Natural killer cell (primary cell): ENCODE results near the gene ABCB9. TPM values are rescaled to one million over a fixed set of nuclear protein-coding genes. Genes with fewer than 3 reads are reported as not detected.

Experiments used
- ATAC-seq, 3 donors: fragments of 150-1000 bp in 2 of 3; fragments of 200-7000 bp in 1 of 3; cut with Tn5 transposase; 1 replicate in 1 of 3; 2 replicates in 2 of 3; pipeline ENCODE4 v1.10.0; 2021; ENCODE audit warnings: mild to moderate bottlenecking in 2 of 3, moderate library complexity in 2 of 3
- DNase-seq, 2 donors: peaks; one replicate each; pipeline versions ENCODE4 v3.0.0 to v3.0.0-alpha.2; 2013 to 2021; ENCODE audit warnings: mixed read lengths in 1 of 2
- H3K27ac ChIP-seq: one replicate; pipeline ENCODE4 v1.5.1; 2013; ENCODE audit warnings: mild to moderate bottlenecking, low read length
- H3K27me3 ChIP-seq: one replicate; pipeline ENCODE4 v1.6.1; 2013; ENCODE audit warnings: low read length; ENCODE audit not compliant: control insufficient read depth, insufficient read depth
- H3K36me3 ChIP-seq: one replicate; pipeline ENCODE4 v1.6.1; 2013; ENCODE audit warnings: low read length; ENCODE audit not compliant: control insufficient read depth, insufficient read depth
- H3K4me1 ChIP-seq: one replicate; pipeline ENCODE4 v1.6.1; 2013; ENCODE audit warnings: low read length; ENCODE audit not compliant: control insufficient read depth, insufficient read depth
- H3K4me3 ChIP-seq: one replicate; pipeline ENCODE4 v1.5.1; 2013; ENCODE audit warnings: low read length
- H3K9me3 ChIP-seq: one replicate; pipeline ENCODE4 v1.6.1; 2013; ENCODE audit warnings: low read length; ENCODE audit not compliant: control insufficient read depth, insufficient read depth
- H3K27ac Mint-ChIP-seq, 2 donors: one replicate each; pipeline ENCODE4 v1.8.0; 2022; ENCODE audit warnings: mild to moderate bottlenecking in 2 of 2, mixed read lengths in 2 of 2, moderate library complexity in 1 of 2
- H3K27me3 Mint-ChIP-seq, 2 donors: one replicate each; pipeline ENCODE4 v1.8.0; 2022; ENCODE audit warnings: low read depth in 2 of 2, mixed read lengths in 2 of 2
- H3K36me3 Mint-ChIP-seq: one replicate; pipeline ENCODE4 v1.8.0; 2022; ENCODE audit warnings: mixed read lengths
- H3K4me1 Mint-ChIP-seq, 2 donors: one replicate each; pipeline ENCODE4 v1.8.0; 2022; ENCODE audit warnings: mixed read lengths in 2 of 2
- H3K4me3 Mint-ChIP-seq: one replicate; pipeline ENCODE4 v1.8.0; 2022; ENCODE audit warnings: mild to moderate bottlenecking, moderate library complexity, mixed read lengths
- H3K9me3 Mint-ChIP-seq, 2 donors: one replicate each; pipeline ENCODE4 v1.8.0; 2022; ENCODE audit warnings: mixed read lengths in 2 of 2
- WGBS: methylation state at CpG from one replicate; pipeline ENCODE4 v1.1.7; 2013; ENCODE audit warnings: missing lambda C conversion rate; ENCODE audit not compliant: insufficient coverage; 5-methylcytosine and 5-hydroxymethylcytosine counted together
- intact Hi-C: fragments of 100-400 bp; cut with micrococcal nuclease; formaldehyde crosslinking; loops from one replicate; pipeline ENCODE4 v1.14.2; 2022
- total RNA-seq, 4 donors: library from RNA; stranded (reverse); fragments of 120-200 nt in 1 of 4; gene quantifications; one replicate each; pipeline versions ENCODE4 v1.2.3 to v1.2.4, GENCODE V29; 2013 to 2022
- TF ChIP-seq, protein P1 (sequence below): fragments of 200-600 bp; IDR thresholded peaks from one replicate; pipeline ENCODE4 v1.8.0; 2022; ENCODE audit warnings: antibody characterized with exemption

The ABCB9 gene
- total RNA-seq, 3 donors from 2014 or later (not counting 1 experiment from before 2014, with no cell fraction given): 2.4 to 4.0 (median 3.3) TPM

DNA sequence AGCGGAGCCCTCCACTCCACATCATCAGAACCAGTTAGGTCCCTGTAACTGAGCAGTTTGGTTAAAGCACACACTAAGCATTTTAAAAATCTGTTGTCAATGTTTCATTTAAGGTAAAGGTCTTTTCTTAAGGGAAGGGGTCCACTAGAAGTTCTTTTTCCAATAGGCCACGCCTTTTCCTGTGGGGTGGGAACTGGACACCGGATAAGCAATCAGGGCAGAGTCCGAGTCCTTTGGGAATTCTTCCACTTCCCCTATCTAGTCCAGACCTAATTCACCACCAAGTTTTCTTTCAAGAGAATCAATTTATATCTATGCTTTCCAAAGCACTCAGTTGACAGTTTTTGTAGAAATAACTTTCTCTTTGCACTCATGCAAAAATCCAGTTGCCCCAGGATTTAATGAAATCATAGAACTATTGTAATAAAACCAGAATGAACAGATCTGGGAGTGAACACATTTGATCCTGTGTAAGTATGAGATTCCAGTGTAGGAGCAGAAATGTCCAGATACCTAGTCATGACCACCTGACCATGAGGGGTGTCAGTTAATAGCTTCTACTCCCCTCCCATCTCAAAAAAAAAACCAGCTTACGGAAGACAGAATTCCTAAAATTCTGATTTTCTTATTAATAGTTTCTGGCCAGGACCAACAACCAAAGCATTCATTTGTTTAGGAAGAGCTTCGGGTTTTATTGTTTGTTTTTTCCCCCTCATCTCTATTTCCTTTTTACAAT, 82.0 kb downstream of the ABCB9 start:
- TF ChIP-seq, protein P1, sequence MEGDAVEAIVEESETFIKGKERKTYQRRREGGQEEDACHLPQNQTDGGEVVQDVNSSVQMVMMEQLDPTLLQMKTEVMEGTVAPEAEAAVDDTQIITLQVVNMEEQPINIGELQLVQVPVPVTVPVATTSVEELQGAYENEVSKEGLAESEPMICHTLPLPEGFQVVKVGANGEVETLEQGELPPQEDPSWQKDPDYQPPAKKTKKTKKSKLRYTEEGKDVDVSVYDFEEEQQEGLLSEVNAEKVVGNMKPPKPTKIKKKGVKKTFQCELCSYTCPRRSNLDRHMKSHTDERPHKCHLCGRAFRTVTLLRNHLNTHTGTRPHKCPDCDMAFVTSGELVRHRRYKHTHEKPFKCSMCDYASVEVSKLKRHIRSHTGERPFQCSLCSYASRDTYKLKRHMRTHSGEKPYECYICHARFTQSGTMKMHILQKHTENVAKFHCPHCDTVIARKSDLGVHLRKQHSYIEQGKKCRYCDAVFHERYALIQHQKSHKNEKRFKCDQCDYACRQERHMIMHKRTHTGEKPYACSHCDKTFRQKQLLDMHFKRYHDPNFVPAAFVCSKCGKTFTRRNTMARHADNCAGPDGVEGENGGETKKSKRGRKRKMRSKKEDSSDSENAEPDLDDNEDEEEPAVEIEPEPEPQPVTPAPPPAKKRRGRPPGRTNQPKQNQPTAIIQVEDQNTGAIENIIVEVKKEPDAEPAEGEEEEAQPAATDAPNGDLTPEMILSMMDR: no peak
- intact Hi-C loops: loop anchor here (5.0 kb wide), 1 partner anchor 68 kb away; no protein-coding TSS in a partner anchor
- Mint-ChIP-seq H3K4me3 (peak overlapping the region; percentile 73), H3K9me3 (no peaks in the 10 kb centered on the region), H3K27ac (peak overlapping the region; percentile 69 to 81), H3K27me3 (no peaks in the 10 kb centered on the region), H3K4me1 (peaks cover 88 to 89% of the 10 kb centered on the region in 2 donors), H3K36me3 (no peaks in the 10 kb centered on the region)
- ATAC-seq (no peak), DNase-seq (no peak)
- Histone ChIP-seq H3K4me1 (peaks cover 68% of the 10 kb centered on the region), H3K27me3 (no peaks in the 10 kb centered on the region), H3K27ac (no peak overlapping the region), H3K4me3 (no peak overlapping the region), H3K9me3 (no peaks in the 10 kb centered on the region), H3K36me3 (peaks cover 3% of the 10 kb centered on the region)
- WGBS: 88% methylated on average over 6 of the region's 6 CpGs

DNA sequence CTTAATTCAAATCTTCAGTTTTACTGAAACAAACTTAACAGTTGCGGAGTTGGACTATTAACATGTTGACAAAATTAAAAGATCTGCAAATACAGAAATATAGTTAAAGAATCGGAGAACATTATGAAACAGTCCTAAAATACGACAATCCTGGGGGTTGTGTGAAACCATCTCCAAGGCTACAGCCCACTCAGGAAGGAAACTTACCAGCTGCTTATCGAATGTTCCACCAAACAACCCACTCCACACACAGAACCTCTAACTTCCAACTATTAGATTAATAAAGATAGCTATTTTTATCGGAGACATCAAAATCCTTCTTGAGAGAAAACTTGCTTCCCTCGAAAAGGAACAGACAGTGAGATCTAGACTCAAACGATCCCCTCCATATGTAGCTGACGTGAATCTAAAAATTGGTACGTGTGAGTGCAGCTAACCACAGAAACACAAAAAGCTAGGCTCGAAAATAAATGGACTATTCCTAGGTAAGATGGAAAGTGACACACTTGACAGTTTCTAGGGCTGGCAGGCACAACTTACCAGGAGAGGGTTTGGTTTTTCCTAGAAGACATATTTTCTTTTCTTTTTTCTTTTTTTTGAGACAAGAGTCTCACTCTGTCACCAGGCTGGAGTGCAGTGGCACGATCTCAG, 83.2 kb downstream of the ABCB9 start:
- peaks cover 69% of the 10 kb centered on the region for H3K4me1 ChIP-seq
- Mint-ChIP-seq H3K4me3 (peak overlapping the region; percentile 73), H3K27ac (peak overlapping the region; percentile 69 to 81), H3K36me3 (no peaks in the 10 kb centered on the region), H3K4me1 (peaks cover 88 to 90% of the 10 kb centered on the region in 2 donors), H3K27me3 (no peaks in the 10 kb centered on the region), H3K9me3 (no peaks in the 10 kb centered on the region)
- DNase-seq (no peak), ATAC-seq (no peak)
- no peaks in the 10 kb centered on the region for H3K9me3 ChIP-seq
- 29% methylated on average over 7 of the region's 11 CpGs for WGBS
- H3K27me3 ChIP-seq: no peaks in the 10 kb centered on the region
- no peak overlapping the region for H3K4me3 ChIP-seq
- H3K36me3 ChIP-seq: peaks cover 3% of the 10 kb centered on the region
- TF ChIP-seq, protein P1: no peak
- H3K27ac ChIP-seq: no peak overlapping the region
- intact Hi-C loops: loop anchor here (5.0 kb wide), 1 partner anchor 69 kb away; no protein-coding TSS in a partner anchor

DNA sequence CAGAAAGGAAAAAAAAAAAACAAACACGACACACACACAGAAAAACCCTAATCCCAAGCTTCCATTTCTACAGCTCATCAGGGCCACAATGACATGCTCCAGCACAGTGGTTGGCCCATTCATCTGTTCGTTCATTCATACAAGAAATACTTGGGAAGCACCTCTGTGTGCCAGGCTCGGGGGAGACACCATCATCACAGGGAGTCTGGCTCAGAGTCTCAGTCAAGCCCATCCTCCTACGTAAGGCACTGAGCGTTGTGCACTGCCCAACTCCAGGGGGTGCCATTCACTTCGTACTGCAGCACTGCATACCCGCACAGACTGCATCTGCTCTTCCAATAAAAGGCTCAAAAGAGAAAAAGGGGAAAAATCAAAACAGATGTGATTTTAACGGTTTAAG, 85.6 kb downstream of the ABCB9 start:
- no peaks in the 10 kb centered on the region for H3K36me3 Mint-ChIP-seq
- Histone ChIP-seq H3K36me3 (peaks cover 3% of the 10 kb centered on the region), H3K4me3 (no peak overlapping the region), H3K4me1 (peaks cover 69% of the 10 kb centered on the region), H3K9me3 (no peaks in the 10 kb centered on the region), H3K27me3 (no peaks in the 10 kb centered on the region), H3K27ac (no peak overlapping the region)
- ATAC-seq (peak; percentile 57 to 71 (median 58)), DNase-seq (peak; percentile 21 to 57)
- 65% methylated on average over 8 of the region's 8 CpGs for WGBS
- TF ChIP-seq, protein P1: peak; percentile 25
- H3K27me3 Mint-ChIP-seq: no peaks in the 10 kb centered on the region
- intact Hi-C loops: loop anchor here (2.0 to 5.0 kb wide), 2 partner anchors 14 to 72 kb away; no protein-coding TSS in a partner anchor
- no peaks in the 10 kb centered on the region for H3K9me3 Mint-ChIP-seq
- H3K4me1 Mint-ChIP-seq: peaks cover 89 to 90% of the 10 kb centered on the region in 2 donors
- H3K27ac Mint-ChIP-seq: peak overlapping the region; percentile 81 to 88
- H3K4me3 Mint-ChIP-seq: peak overlapping the region; percentile 83
